ENCODE results near the gene NCAM1.
"Not testable (repeated sequence)": the region's sequence is repeated elsewhere in the genome, so short reads cannot be mapped to it uniquely, and the experiment has no call there.

The NCAM1 gene

GRCh38 chr11:112961146-112961668, at the start of gene NCAM1:
Gene NCAM1 (plus strand): TSS chr11:112961420.
- peak; percentile 26 for DNase-seq (ENCODE audit: low spot score)

- DNase-seq (ENCODE audit: low spot score), result no peak
Measured at GRCh38 chr11:112922606-112923005, 38.6 kb upstream of the NCAM1 start.

- DNase-seq (ENCODE audit: low spot score), result not testable (repeated sequence)
Measured at GRCh38 chr11:112924836-112925235, 36.4 kb upstream of the NCAM1 start.

GRCh38 chr11:112925516-112926310, 35.5 kb upstream of the NCAM1 start:
- DNase-seq (ENCODE audit: low spot score), result no peak

GRCh38 chr11:112928136-112928535, 33.1 kb upstream of the NCAM1 start:
- DNase-seq (ENCODE audit: low spot score), result no peak

GRCh38 chr11:112929432-112929831, 31.8 kb upstream of the NCAM1 start:
- DNase-seq (ENCODE audit: low spot score), result no peak

GRCh38 chr11:112931703-112932102, 29.5 kb upstream of the NCAM1 start:
- DNase-seq (ENCODE audit: low spot score), result no peak

GRCh38 chr11:112932593-112932992, 28.6 kb upstream of the NCAM1 start:
- DNase-seq (ENCODE audit: low spot score), result no peak

GRCh38 chr11:112933970-112934369, 27.2 kb upstream of the NCAM1 start:
- no peak for DNase-seq (ENCODE audit: low spot score)

GRCh38 chr11:112941104-112941503, 20.1 kb upstream of the NCAM1 start:
- DNase-seq (ENCODE audit: low spot score), result no peak

GRCh38 chr11:112942966-112943643, 18.1 kb upstream of the NCAM1 start:
- DNase-seq (ENCODE audit: low spot score), result no peak

- DNase-seq (ENCODE audit: low spot score), result no peak
Measured at GRCh38 chr11:112946866-112947265, 14.4 kb upstream of the NCAM1 start.

GRCh38 chr11:112949781-112950575, 11.2 kb upstream of the NCAM1 start:
- no peak for DNase-seq (ENCODE audit: low spot score)

- peak; percentile 11 for DNase-seq (ENCODE audit: low spot score)
Measured at GRCh38 chr11:112958670-112959069, 2.5 kb upstream of the NCAM1 start.

GRCh38 chr11:112961751-112962578, 745 bp downstream of the NCAM1 start:
- no peak for DNase-seq (ENCODE audit: low spot score)

- peak; percentile 20 for DNase-seq (ENCODE audit: low spot score)
Measured at GRCh38 chr11:112962579-112963367, 1.6 kb downstream of the NCAM1 start.

- DNase-seq (ENCODE audit: low spot score), result no peak
Measured at GRCh38 chr11:112963368-112963955, 2.2 kb downstream of the NCAM1 start.

- DNase-seq (ENCODE audit: low spot score), result no peak
Measured at GRCh38 chr11:112965656-112966055, 4.4 kb downstream of the NCAM1 start.

- no peak for DNase-seq (ENCODE audit: low spot score)
Measured at GRCh38 chr11:112966561-112966960, 5.3 kb downstream of the NCAM1 start.

GRCh38 chr11:112967082-112967481, 5.9 kb downstream of the NCAM1 start:
- no peak for DNase-seq (ENCODE audit: low spot score)
